Measurements from ENCODE around the gene ANO10. TPM values are rescaled to one million over a fixed set of nuclear protein-coding genes. Genes with fewer than 3 reads are reported as not detected.
A peak's percentile ranks its signal among the peaks of the same experiment; 100 is the strongest.

ANO10 gene
- total and polyA plus RNA-seq, 9 donors = 12.5 to 20.0 (median 15.5) TPM

- Histone ChIP-seq H3K4me3 (ENCODE audit: low read length) (no peak overlapping the region), H3K4me1 (ENCODE audit: control insufficient read depth, insufficient read depth, low read length) (peaks cover 3% of the 10 kb centered on the region)
- WGBS (ENCODE audit: insufficient coverage) = 81% methylated on average over 2 of the region's 3 CpGs
Observed at GRCh38 chr3:43648957-43649356, 27.1 kb upstream of the ANO10 start.

GRCh38 chr3:43647331-43648166 lies 25.7 kb upstream of the ANO10 start:
- H3K36me3 ChIP-seq (ENCODE audit: control insufficient read depth, insufficient read depth, low read length) = no peaks in the 10 kb centered on the region
- H3K9me3 ChIP-seq (replicated peaks; ENCODE audit: control insufficient read depth, low read depth, low read length) = no peaks in the 10 kb centered on the region
- WGBS (ENCODE audit: insufficient coverage) = 49% methylated on average over 2 of the region's 6 CpGs
- peaks cover 3% of the 10 kb centered on the region for H3K4me1 ChIP-seq (ENCODE audit: control insufficient read depth, insufficient read depth, low read length)
- H3K27me3 ChIP-seq (ENCODE audit: control insufficient read depth, insufficient read depth, low read length) = no peaks in the 10 kb centered on the region
- no peak for DNase-seq
- H3K4me3 ChIP-seq (ENCODE audit: low read length) = no peak overlapping the region
- no peak overlapping the region for H3K27ac ChIP-seq (ENCODE audit: low read length)

More at GRCh38 chr3:43648957-43649356, 27.1 kb upstream of the ANO10 start:
- Histone ChIP-seq H3K27ac (ENCODE audit: low read length) (no peak overlapping the region), H3K27me3 (ENCODE audit: control insufficient read depth, insufficient read depth, low read length) (no peaks in the 10 kb centered on the region), H3K36me3 (ENCODE audit: control insufficient read depth, insufficient read depth, low read length) (no peaks in the 10 kb centered on the region), H3K9me3 (replicated peaks; ENCODE audit: control insufficient read depth, low read depth, low read length) (no peaks in the 10 kb centered on the region)
- DNase-seq = no peak

DNA sequence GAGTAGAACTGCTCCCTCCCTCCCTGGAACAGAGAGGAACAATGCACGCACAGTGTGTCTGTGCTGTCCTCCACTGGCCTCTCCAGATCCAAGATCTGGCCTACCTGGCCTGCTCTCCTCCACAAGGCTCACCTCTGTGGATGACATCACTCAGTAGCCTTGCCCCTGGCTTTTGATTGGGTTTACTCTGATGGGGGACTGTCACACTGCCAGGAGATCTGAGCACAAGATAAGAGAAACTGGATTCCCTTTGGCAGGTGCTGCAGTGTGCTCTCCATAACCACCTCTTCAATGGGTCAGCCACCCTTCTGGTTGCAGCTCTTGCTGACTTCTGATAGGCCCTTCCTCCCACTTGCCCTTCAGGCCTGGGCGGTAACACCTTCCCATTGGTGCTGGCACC lies 22.6 kb upstream of the ANO10 start:
- Histone ChIP-seq H3K27me3 (ENCODE audit: control insufficient read depth, insufficient read depth, low read length) (no peaks in the 10 kb centered on the region), H3K27ac (ENCODE audit: low read length) (no peak overlapping the region), H3K4me1 (ENCODE audit: control insufficient read depth, insufficient read depth, low read length) (no peaks in the 10 kb centered on the region), H3K4me3 (ENCODE audit: low read length) (no peak overlapping the region), H3K9me3 (replicated peaks; ENCODE audit: control insufficient read depth, low read depth, low read length) (no peaks in the 10 kb centered on the region), H3K36me3 (ENCODE audit: control insufficient read depth, insufficient read depth, low read length) (no peaks in the 10 kb centered on the region)
- 100% methylated on average over 2 of the region's 2 CpGs for WGBS (ENCODE audit: insufficient coverage)
- DNase-seq = no peak

DNA sequence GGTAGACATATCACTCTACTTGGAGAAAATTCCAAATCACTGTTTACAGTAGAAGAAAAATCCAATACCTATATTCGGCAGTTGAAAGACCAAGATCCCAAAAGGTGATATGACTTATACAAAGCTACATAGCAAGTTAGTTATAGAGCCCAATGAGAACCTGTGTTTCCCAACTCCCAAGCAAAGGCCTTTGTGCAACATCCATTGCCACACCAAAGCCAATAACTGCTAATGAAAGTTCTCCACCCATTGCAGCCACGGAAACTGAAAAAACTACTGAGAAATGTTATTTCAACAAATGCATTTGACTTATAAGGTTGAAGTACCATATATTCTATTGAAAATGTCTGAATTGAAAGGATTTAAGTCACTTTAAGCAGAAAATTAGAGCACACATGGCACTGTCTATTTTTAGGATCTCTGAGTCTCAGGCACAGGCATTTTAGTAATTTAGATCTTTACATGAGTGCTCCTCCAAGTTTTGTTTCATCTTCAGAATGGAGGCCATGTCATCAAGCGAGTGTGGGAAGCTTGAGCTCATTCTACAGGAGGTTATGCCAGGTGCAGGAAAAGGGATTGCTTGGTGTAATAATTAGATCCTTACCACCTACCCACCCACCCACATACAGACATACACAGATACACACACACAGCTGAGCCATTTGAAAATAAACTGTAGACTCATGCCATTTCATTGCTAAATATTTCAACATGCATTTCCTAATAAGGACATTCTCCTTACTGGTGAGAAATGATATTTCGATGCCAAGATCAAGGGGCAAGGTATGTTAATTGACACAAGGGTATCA lies 19.7 kb upstream of the ANO10 start:
- DNase-seq = no peak
- no peak overlapping the region for H3K4me3 ChIP-seq (ENCODE audit: low read length)
- H3K4me1 ChIP-seq (ENCODE audit: control insufficient read depth, insufficient read depth, low read length) = no peaks in the 10 kb centered on the region
- no peaks in the 10 kb centered on the region for H3K36me3 ChIP-seq (ENCODE audit: control insufficient read depth, insufficient read depth, low read length)
- H3K27me3 ChIP-seq (ENCODE audit: control insufficient read depth, insufficient read depth, low read length) = peaks cover 2% of the 10 kb centered on the region
- H3K27ac ChIP-seq (ENCODE audit: low read length) = no peak overlapping the region
- WGBS (ENCODE audit: insufficient coverage) = no CpG with 5 or more reads among the region's 4 CpGs
- H3K9me3 ChIP-seq (replicated peaks; ENCODE audit: control insufficient read depth, low read depth, low read length) = no peaks in the 10 kb centered on the region

GRCh38 chr3:43640681-43641080 lies 18.9 kb upstream of the ANO10 start:
- Histone ChIP-seq H3K4me3 (ENCODE audit: low read length) (no peak overlapping the region), H3K27ac (ENCODE audit: low read length) (no peak overlapping the region), H3K9me3 (replicated peaks; ENCODE audit: control insufficient read depth, low read depth, low read length) (no peaks in the 10 kb centered on the region), H3K4me1 (ENCODE audit: control insufficient read depth, insufficient read depth, low read length) (no peaks in the 10 kb centered on the region), H3K27me3 (ENCODE audit: control insufficient read depth, insufficient read depth, low read length) (peaks cover 2% of the 10 kb centered on the region), H3K36me3 (ENCODE audit: control insufficient read depth, insufficient read depth, low read length) (no peaks in the 10 kb centered on the region)
- WGBS (ENCODE audit: insufficient coverage) = no CpG with 5 or more reads among the region's 3 CpGs
- DNase-seq = no peak

DNA sequence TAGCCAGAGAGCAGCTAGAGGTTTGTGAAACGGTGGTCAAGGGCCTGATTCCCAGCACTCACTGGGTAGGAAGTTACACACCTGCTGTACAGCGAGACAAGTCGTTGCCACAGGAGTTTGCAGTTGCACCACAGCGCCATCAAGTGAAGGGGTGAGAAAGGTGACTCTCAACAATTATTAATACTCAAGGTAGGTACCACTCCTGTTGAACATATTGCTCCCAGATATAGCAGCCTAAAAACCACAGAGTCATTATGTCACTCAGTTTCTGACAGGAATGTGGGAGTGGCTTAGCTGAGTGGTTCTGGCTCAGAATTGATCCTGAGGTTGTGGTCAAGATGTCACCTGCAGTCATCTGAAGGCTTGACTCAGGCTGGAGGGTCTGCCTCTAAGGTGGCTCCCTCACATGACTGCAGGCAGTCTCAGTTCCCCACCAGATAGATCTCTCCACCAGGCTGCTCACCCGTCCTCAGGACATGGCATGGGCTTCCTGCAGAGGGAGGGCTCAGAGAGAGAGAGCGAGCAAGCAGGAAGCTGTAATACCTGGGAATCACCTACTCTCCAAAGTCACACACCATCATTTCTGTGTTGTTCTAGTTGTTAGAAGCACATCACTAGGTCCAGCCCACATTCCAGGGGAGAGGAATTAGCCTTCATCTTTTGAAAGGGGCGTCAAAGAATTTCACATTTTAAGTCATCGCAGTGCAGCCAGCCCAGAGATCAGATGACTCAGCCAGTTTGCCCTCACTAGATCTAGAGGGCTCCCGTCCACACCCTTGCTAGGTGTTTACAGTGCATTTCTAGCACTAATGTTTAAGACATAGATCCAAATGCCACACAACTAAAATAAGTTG lies 17.0 kb upstream of the ANO10 start:
- WGBS (ENCODE audit: insufficient coverage) = 50% methylated on average over 1 of the region's 9 CpGs
- no peak for DNase-seq
- no peak overlapping the region for H3K4me3 ChIP-seq (ENCODE audit: low read length)
- no peaks in the 10 kb centered on the region for H3K4me1 ChIP-seq (ENCODE audit: control insufficient read depth, insufficient read depth, low read length)
- peaks cover 2% of the 10 kb centered on the region for H3K27me3 ChIP-seq (ENCODE audit: control insufficient read depth, insufficient read depth, low read length)
- no peaks in the 10 kb centered on the region for H3K36me3 ChIP-seq (ENCODE audit: control insufficient read depth, insufficient read depth, low read length)
- H3K27ac ChIP-seq (ENCODE audit: low read length) = no peak overlapping the region
- H3K9me3 ChIP-seq (replicated peaks; ENCODE audit: control insufficient read depth, low read depth, low read length) = no peaks in the 10 kb centered on the region

GRCh38 chr3:43637702-43638101 lies 15.9 kb upstream of the ANO10 start:
- WGBS (ENCODE audit: insufficient coverage) = no CpG with 5 or more reads among the region's 3 CpGs
- H3K27ac ChIP-seq (ENCODE audit: low read length) = no peak overlapping the region
- DNase-seq = no peak
- H3K27me3 ChIP-seq (ENCODE audit: control insufficient read depth, insufficient read depth, low read length) = peaks cover 2% of the 10 kb centered on the region
- no peak overlapping the region for H3K4me3 ChIP-seq (ENCODE audit: low read length)
- H3K9me3 ChIP-seq (replicated peaks; ENCODE audit: control insufficient read depth, low read depth, low read length) = no peaks in the 10 kb centered on the region
- H3K36me3 ChIP-seq (ENCODE audit: control insufficient read depth, insufficient read depth, low read length) = no peaks in the 10 kb centered on the region
- H3K4me1 ChIP-seq (ENCODE audit: control insufficient read depth, insufficient read depth, low read length) = no peaks in the 10 kb centered on the region

GRCh38 chr3:43632986-43633385 lies 11.2 kb upstream of the ANO10 start:
- H3K9me3 ChIP-seq (replicated peaks; ENCODE audit: control insufficient read depth, low read depth, low read length) = no peaks in the 10 kb centered on the region
- WGBS (ENCODE audit: insufficient coverage) = no CpG with 5 or more reads among the region's 7 CpGs
- no peak for DNase-seq
- H3K27me3 ChIP-seq (ENCODE audit: control insufficient read depth, insufficient read depth, low read length) = no peaks in the 10 kb centered on the region
- no peaks in the 10 kb centered on the region for H3K36me3 ChIP-seq (ENCODE audit: control insufficient read depth, insufficient read depth, low read length)
- no peak overlapping the region for H3K27ac ChIP-seq (ENCODE audit: low read length)
- H3K4me3 ChIP-seq (ENCODE audit: low read length) = no peak overlapping the region
- no peaks in the 10 kb centered on the region for H3K4me1 ChIP-seq (ENCODE audit: control insufficient read depth, insufficient read depth, low read length)

- no peaks in the 10 kb centered on the region for H3K9me3 ChIP-seq (replicated peaks; ENCODE audit: control insufficient read depth, low read depth, low read length)
- H3K27me3 ChIP-seq (ENCODE audit: control insufficient read depth, insufficient read depth, low read length) = no peaks in the 10 kb centered on the region
- peak; percentile 42 for DNase-seq
- H3K4me3 ChIP-seq (ENCODE audit: low read length) = no peak overlapping the region
- H3K27ac ChIP-seq (ENCODE audit: low read length) = no peak overlapping the region
- H3K36me3 ChIP-seq (ENCODE audit: control insufficient read depth, insufficient read depth, low read length) = no peaks in the 10 kb centered on the region
- 80% methylated on average over 2 of the region's 2 CpGs for WGBS (ENCODE audit: insufficient coverage)
- H3K4me1 ChIP-seq (ENCODE audit: control insufficient read depth, insufficient read depth, low read length) = no peaks in the 10 kb centered on the region
Observed at GRCh38 chr3:43632269-43632733, 10.5 kb upstream of the ANO10 start.
